HEK293T (cell line): ENCODE data around the gene NAA38.

Experiments
- CTCF ChIA-PET: fragments of 350-600 bp; formaldehyde crosslinking; extraction: SDS; loops from one replicate; lab custom pipeline; 2021; ENCODE audit warnings: antibody characterized with exemption, inconsistent platforms; lab: Yijun Ruan, JAX
- POLR2A ChIA-PET: fragments of 350-600 bp; formaldehyde crosslinking; extraction: SDS; loops from one replicate; lab custom pipeline; 2020; ENCODE audit warnings: antibody characterized with exemption, inconsistent platforms; lab: Yijun Ruan, JAX
- DNase-seq: peaks from one replicate; pipeline ENCODE4 v3.0.0; 2012; ENCODE audit warnings: mixed read lengths; ENCODE audit errors: extremely low spot score
- ARNT ChIP-seq: fragments of 450-650 bp; IDR thresholded peaks from 2 replicates; pipeline ENCODE4 v1.6.1; 2017; ENCODE audit warnings: mild to moderate bottlenecking
- BHLHE40 ChIP-seq: fragments of 450-650 bp; IDR thresholded peaks from 2 replicates; pipeline ENCODE4 v1.6.1; 2016; ENCODE audit warnings: mild to moderate bottlenecking, moderate library complexity, borderline replicate concordance
- CTBP1 ChIP-seq: fragments of 450-650 bp; IDR thresholded peaks from 2 replicates; pipeline ENCODE4 v1.6.1; 2016; ENCODE audit warnings: borderline replicate concordance
- ELF4 ChIP-seq: fragments of 450-650 bp; IDR thresholded peaks from 2 replicates; pipeline ENCODE4 v1.6.1; 2017; ENCODE audit warnings: antibody characterized with exemption
- FOXA1 ChIP-seq: fragments of 450-650 bp; IDR thresholded peaks from 2 replicates; pipeline ENCODE4 v1.6.1; 2016; ENCODE audit warnings: mild to moderate bottlenecking
- FOXK2 ChIP-seq: fragments of 450-650 bp; IDR thresholded peaks from 2 replicates; pipeline ENCODE4 v1.6.1; 2016; ENCODE audit warnings: mild to moderate bottlenecking
- FOXM1 ChIP-seq: fragments of 450-650 bp; IDR thresholded peaks from 2 replicates; pipeline ENCODE4 v1.6.1; 2017; ENCODE audit warnings: mild to moderate bottlenecking, borderline replicate concordance
- HDGF ChIP-seq: fragments of 450-650 bp; IDR thresholded peaks from 2 replicates; pipeline ENCODE4 v1.6.1; 2017; ENCODE audit warnings: antibody characterized with exemption, borderline replicate concordance
- L3MBTL2 ChIP-seq: fragments of 450-650 bp; conservative IDR thresholded peaks from 2 replicates; pipeline ENCODE4 v1.6.1; 2016; ENCODE audit warnings: mild to moderate bottlenecking
- LEF1 ChIP-seq: fragments of 450-650 bp; IDR thresholded peaks from 2 replicates; pipeline ENCODE4 v1.6.1; 2017; ENCODE audit warnings: mild to moderate bottlenecking, borderline replicate concordance
- NFRKB ChIP-seq: fragments of 450-650 bp; IDR thresholded peaks from 2 replicates; pipeline ENCODE4 v1.6.1; 2016; ENCODE audit warnings: mild to moderate bottlenecking, moderate library complexity
- SP1 ChIP-seq: fragments of 450-650 bp; IDR thresholded peaks from 2 replicates; pipeline ENCODE4 v1.6.1; 2017
- SUZ12 ChIP-seq: fragments of 450-650 bp; IDR thresholded peaks from 2 replicates; pipeline ENCODE4 v1.6.1; 2016; ENCODE audit warnings: mild to moderate bottlenecking
- TARDBP ChIP-seq: fragments of 450-650 bp; IDR thresholded peaks from 2 replicates; pipeline ENCODE4 v1.6.1; 2016
- ZNF384 ChIP-seq: fragments of 450-650 bp; IDR thresholded peaks from 2 replicates; pipeline ENCODE4 v1.6.1; 2016
- TF ChIP-seq, protein P1 (sequence below): fragments of 450-650 bp; IDR thresholded peaks from 2 replicates; pipeline ENCODE4 v1.6.1; 2016

Gene NAA38

DNA sequence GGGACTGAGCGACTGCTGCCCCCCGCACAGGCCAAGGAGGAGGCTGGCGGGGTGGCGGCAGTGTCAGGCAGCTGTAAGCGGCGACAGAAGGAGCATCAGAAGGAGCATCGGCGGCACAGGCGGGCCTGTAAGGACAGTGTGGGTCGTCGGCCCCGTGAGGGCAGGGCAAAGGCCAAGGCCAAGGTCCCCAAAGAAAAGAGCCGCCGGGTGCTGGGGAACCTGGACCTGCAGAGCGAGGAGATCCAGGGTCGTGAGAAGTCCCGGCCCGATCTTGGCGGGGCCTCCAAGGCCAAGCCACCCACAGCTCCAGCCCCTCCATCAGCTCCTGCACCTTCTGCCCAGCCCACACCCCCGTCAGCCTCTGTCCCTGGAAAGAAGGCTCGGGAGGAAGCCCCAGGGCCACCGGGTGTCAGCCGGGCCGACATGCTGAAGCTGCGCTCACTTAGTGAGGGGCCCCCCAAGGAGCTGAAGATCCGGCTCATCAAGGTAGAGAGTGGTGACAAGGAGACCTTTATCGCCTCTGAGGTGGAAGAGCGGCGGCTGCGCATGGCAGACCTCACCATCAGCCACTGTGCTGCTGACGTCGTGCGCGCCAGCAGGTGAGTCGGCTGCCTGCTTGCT lies 8.1 kb downstream of the NAA38 start:
- POLR2A ChIA-PET = no interaction called here

GRCh38 chr17:7848739-7849129 lies 8.6 kb downstream of the NAA38 start:
- CTCF ChIA-PET = no interaction called here
- POLR2A ChIA-PET = no interaction called here
- no peak for TF ChIP-seq CTBP1
- no peak for TF ChIP-seq ZNF384
- no peak for TF ChIP-seq BHLHE40
- no peak for TF ChIP-seq FOXK2
- TF ChIP-seq HDGF = no peak
- TF ChIP-seq, protein P1, sequence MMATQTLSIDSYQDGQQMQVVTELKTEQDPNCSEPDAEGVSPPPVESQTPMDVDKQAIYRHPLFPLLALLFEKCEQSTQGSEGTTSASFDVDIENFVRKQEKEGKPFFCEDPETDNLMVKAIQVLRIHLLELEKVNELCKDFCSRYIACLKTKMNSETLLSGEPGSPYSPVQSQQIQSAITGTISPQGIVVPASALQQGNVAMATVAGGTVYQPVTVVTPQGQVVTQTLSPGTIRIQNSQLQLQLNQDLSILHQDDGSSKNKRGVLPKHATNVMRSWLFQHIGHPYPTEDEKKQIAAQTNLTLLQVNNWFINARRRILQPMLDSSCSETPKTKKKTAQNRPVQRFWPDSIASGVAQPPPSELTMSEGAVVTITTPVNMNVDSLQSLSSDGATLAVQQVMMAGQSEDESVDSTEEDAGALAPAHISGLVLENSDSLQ = no peak
- no peak for TF ChIP-seq FOXM1
- TF ChIP-seq ARNT = no peak
- no peak for DNase-seq

More for the DNA sequence above, 8.1 kb downstream of the NAA38 start:
- TF ChIP-seq TARDBP (no peak), HDGF (no peak), FOXK2 (no peak), SP1 (no peak)
- no peak for DNase-seq
- CTCF ChIA-PET = no interaction called here

DNA sequence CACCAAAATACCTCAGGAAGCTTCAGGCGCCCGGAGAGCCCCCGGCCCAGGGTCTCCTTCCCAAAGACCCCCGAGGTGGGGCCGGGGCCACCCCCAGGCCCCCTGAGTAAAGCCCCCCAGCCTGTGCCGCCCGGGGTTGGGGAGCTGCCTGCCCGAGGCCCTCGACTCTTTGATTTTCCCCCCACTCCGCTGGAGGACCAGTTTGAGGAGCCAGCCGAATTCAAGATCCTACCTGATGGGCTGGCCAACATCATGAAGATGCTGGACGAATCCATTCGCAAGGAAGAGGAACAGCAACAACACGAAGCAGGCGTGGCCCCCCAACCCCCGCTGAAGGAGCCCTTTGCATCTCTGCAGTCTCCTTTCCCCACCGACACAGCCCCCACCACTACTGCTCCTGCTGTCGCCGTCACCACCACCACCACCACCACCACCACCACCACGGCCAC lies 9.2 kb downstream of the NAA38 start:
- TF ChIP-seq FOXK2 = no peak
- no peak for TF ChIP-seq HDGF
- TF ChIP-seq ARNT = no peak
- TF ChIP-seq LEF1 = no peak
- no peak for TF ChIP-seq NFRKB
- TF ChIP-seq L3MBTL2 = no peak
- no peak for TF ChIP-seq FOXA1
- POLR2A ChIA-PET = no interaction called here
- CTCF ChIA-PET = interaction anchor here (0.6 kb wide), 1 partner anchor 170 kb away, joined by 4 read pairs; no protein-coding TSS in a partner anchor
- no peak for DNase-seq

- CTCF ChIA-PET = no interaction called here
- POLR2A ChIA-PET = no interaction called here
- DNase-seq = no peak
- TF ChIP-seq TARDBP (no peak), ELF4 (no peak), L3MBTL2 (no peak), FOXK2 (no peak), LEF1 (no peak), ZNF384 (no peak), FOXM1 (no peak), HDGF (no peak), ARNT (no peak), FOXA1 (no peak), BHLHE40 (no peak), SUZ12 (no peak), NFRKB (no peak)
- TF ChIP-seq, protein P1 = no peak
Observed at GRCh38 chr17:7846765-7847661, 10.3 kb downstream of the NAA38 start.

DNA sequence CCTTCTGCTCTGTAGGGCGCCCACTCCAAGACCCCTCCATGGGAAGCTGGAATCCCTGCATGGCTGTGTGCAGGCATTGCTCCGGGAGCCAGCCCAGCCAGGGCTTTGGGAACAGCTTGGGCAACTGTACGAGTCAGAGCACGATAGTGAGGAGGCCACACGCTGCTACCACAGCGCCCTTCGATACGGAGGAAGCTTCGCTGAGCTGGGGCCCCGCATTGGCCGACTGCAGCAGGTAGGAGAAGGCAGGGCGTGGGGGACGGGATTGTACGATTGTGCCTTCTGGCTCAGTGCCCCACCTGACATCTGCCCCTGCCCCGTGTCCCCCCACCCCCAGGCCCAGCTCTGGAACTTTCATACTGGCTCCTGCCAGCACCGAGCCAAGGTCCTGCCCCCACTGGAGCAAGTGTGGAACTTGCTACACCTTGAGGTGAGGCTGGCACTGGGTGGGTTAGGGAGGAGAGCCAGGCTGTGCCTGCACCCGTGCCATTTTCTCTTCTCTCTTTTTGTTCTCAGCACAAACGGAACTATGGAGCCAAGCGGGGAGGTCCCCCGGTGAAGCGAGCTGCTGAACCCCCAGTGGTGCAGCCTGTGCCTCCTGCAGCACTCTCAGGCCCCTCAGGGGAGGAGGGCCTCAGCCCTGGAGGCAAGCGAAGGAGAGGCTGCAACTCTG lies 11.2 kb downstream of the NAA38 start:
- TF ChIP-seq FOXA1 (no peak), CTBP1 (no peak), SP1 (no peak), SUZ12 (no peak), ARNT (no peak), HDGF (no peak)
- DNase-seq = no peak
- ChIA-PET POLR2A (no interaction called here), CTCF (interaction anchor here (1.4 kb wide), 1 partner anchor 103 kb away, joined by 3 read pairs; no protein-coding TSS in a partner anchor)

- ChIA-PET CTCF (interaction anchor here (1.1 to 1.4 kb wide), 3 partner anchors 12 to 102 kb away, joined by 3 to 4 read pairs (median 3); partner anchors contain the start of gene KDM6B), POLR2A (interaction anchor here (0.9 to 1.4 kb wide), 5 partner anchors 10 to 129 kb away, joined by 3 to 14 read pairs (median 5); partner anchors contain the start of genes CNTROB, KDM6B, NAA38 and TRAPPC1)
- no peak for TF ChIP-seq HDGF
- no peak for TF ChIP-seq FOXM1
- no peak for TF ChIP-seq SUZ12
- TF ChIP-seq CTBP1 = no peak
- TF ChIP-seq, protein P1 = no peak
- no peak for TF ChIP-seq ARNT
- TF ChIP-seq BHLHE40 = no peak
- no peak for DNase-seq
Observed at GRCh38 chr17:7845359-7846062, 11.8 kb downstream of the NAA38 start.
